GM12878 (cell line): ENCODE measurements around the gene PPIC.
A peak's percentile ranks its signal among the peaks of the same experiment; 100 is the strongest.

Experiments used
- CTCF ChIP-seq, 3 experiments: IDR thresholded peaks in 2 of 3; conservative IDR thresholded peaks in 1 of 3; 2 replicates each; pipeline ENCODE4 v1.5.1; 2011; ENCODE audit warnings: low read depth in 3 of 3, low read length in 3 of 3, mild to moderate bottlenecking in 3 of 3, control low read depth in 2 of 3, moderate library complexity in 2 of 3, inconsistent platforms in 1 of 3, mixed read lengths in 1 of 3; ENCODE audit not compliant: control insufficient read depth in 2 of 3, insufficient read depth in 1 of 3; ENCODE audit errors: extremely low read depth in 1 of 3
- HDAC6 ChIP-seq: fragments of 200-600 bp; sonication (generic); IDR thresholded peaks from one replicate; pipeline ENCODE4 v1.8.0; 2017; ENCODE audit warnings: antibody characterized with exemption; ENCODE audit not compliant: unreplicated experiment

GRCh38 chr5:123036391-123037103, at the start of gene PPIC:
- TF ChIP-seq CTCF (IDR thresholded peaks at IDR 0.05 in 2 of 3, conservative IDR thresholded peaks at IDR 0.05 in 1 of 3; ENCODE audit: control insufficient read depth in 2 of 3, extremely low read depth in 1 of 3, insufficient read depth in 1 of 3, low read depth in 3 of 3, low read length in 3 of 3) (no peak), HDAC6 (peak; percentile 77)
